ENCODE results near the gene EFNA3. TPM values are rescaled to one million over a fixed set of nuclear protein-coding genes. Genes with fewer than 3 reads are reported as not detected.

EFNA3 gene
- total and polyA plus RNA-seq, 2 of the 4 experiments (the other 2 are of a cell fraction), result 0.72 to 1.6 TPM

- no peak overlapping the region for H2BK15ac ChIP-seq (ENCODE audit: low read depth, low read length)
- H3K9ac ChIP-seq (ENCODE audit: low read depth, low read length), result no peak overlapping the region
- no peak overlapping the region for H3K23ac ChIP-seq (ENCODE audit: low read depth, low read length)
- no peak overlapping the region for H4K5ac ChIP-seq (ENCODE audit: low read depth, low read length)
- no peak overlapping the region for H2BK5ac ChIP-seq (ENCODE audit: low read depth, low read length, poor library complexity, severe bottlenecking)
- no peak overlapping the region for H3K27ac ChIP-seq (ENCODE audit: insufficient read depth, low read length)
- intact Hi-C loops (cut with micrococcal nuclease), result loop anchor here (5.0 kb wide), 1 partner anchor 33 kb away; the partner anchor contains the start of gene EFNA1
- no TSS peak for BruUV-seq (replicated peaks)
- WGBS, 2 experiments (ENCODE audit: extremely low coverage in 2 of 2, insufficient read length in 1 of 2), result 63% methylated on average over 2 of the region's 2 CpGs; no CpG with 5 or more reads in 1 of the 2 experiments
- H4K20me1 ChIP-seq (ENCODE audit: insufficient read depth, low read length), result no peaks in the 10 kb centered on the region
- H3K79me1 ChIP-seq (ENCODE audit: low read depth in 1 of 2, low read length in 2 of 2), result no peaks in the 10 kb centered on the region
- TF ChIP-seq NFE2L2 (IDR thresholded peaks at IDR 0.05; ENCODE audit: low read depth, low read length), result no peak
- peak; percentile 25; the same call in 1 of the 2 replicates for TF ChIP-seq CEBPB (IDR thresholded peaks at IDR 0.05; ENCODE audit: low read depth, low read length)
- no peak overlapping the region for H4K8ac ChIP-seq (ENCODE audit: low read depth in 2 of 2, low read length in 2 of 2)
- H3K27me3 ChIP-seq (ENCODE audit: control insufficient read depth, insufficient read depth, low read length), result peaks cover 20% of the 10 kb centered on the region
- no peak overlapping the region for H3K4me2 ChIP-seq (ENCODE audit: low read depth, low read length)
- DNase-seq (no peak), ATAC-seq (ENCODE audit: low read depth) (no peak)
- in situ Hi-C loops (cut with MboI; ENCODE audit: low sequenced_read_pairs), result loop anchor here (5.0 kb wide), 1 partner anchor 73 kb away; no protein-coding TSS in a partner anchor
- no peak overlapping the region for H4K91ac ChIP-seq (ENCODE audit: insufficient read depth, low read depth, low read length)
- peaks cover 3% of the 10 kb centered on the region; the same call in 1 of the 2 replicates for H3K9me1 ChIP-seq (ENCODE audit: insufficient read depth, low read length)
- H2AK5ac ChIP-seq (ENCODE audit: low read depth, low read length), result no peak overlapping the region
- CTCF ChIA-PET, result no interaction called here
- no peak overlapping the region for H3K56ac ChIP-seq (ENCODE audit: extremely low read depth, insufficient read depth, low read length)
- H3K4me3 ChIP-seq (ENCODE audit: insufficient read depth, low read depth, low read length), result no peak overlapping the region
- H2BK20ac ChIP-seq (ENCODE audit: low read depth, low read length), result no peak overlapping the region
- H3K18ac ChIP-seq (ENCODE audit: low read depth, low read length), result no peak overlapping the region
- no peak overlapping the region for H2BK120ac ChIP-seq (ENCODE audit: low read depth, low read length)
- no peaks in the 10 kb centered on the region for H3K36me3 ChIP-seq (ENCODE audit: control insufficient read depth, insufficient read depth, low read length)
- H3K4ac ChIP-seq (ENCODE audit: low read depth, low read length), result no peak overlapping the region
- POLR2A ChIA-PET (ENCODE audit: unreplicated experiment), result no interaction called here
- H3K14ac ChIP-seq (replicated peaks; ENCODE audit: low read depth, low read length), result no peak overlapping the region
- no peak overlapping the region for H2AFZ ChIP-seq (replicated peaks; ENCODE audit: low read length, poor library complexity)
- H3K9me3 ChIP-seq (ENCODE audit: control insufficient read depth, insufficient read depth, low read length), result peaks cover 2% of the 10 kb centered on the region
- dilution Hi-C loops (cut with HindIII; ENCODE audit: low sequenced_read_pairs, unreplicated experiment), result no loop called here
- H3K4me1 ChIP-seq (ENCODE audit: control insufficient read depth, insufficient read depth, low read length), result peaks cover 4% of the 10 kb centered on the region; the same call in 1 of the 2 replicates
- no peak overlapping the region for H2AK9ac ChIP-seq (replicated peaks; ENCODE audit: low read depth, low read length, poor library complexity)
Observed at GRCh38 chr1:155094622-155094948, 15.9 kb downstream of the EFNA3 start.
